PC-3 (cell line): ENCODE results near the gene COL8A2. TPM values are rescaled to one million over a fixed set of nuclear protein-coding genes. Genes with fewer than 3 reads are reported as not detected.

Experiments used
- ATAC-seq: fragments of 200-7000 bp; cut with Tn5 transposase; 2 replicates; pipeline ENCODE4 v1.9.1; 2020; ENCODE audit warnings: mild to moderate bottlenecking, moderate library complexity
- BruUV-seq: library from RNA; stranded (reverse); fragments of 400-500 nt; replicated peaks from 2 replicates; lab custom pipeline; 2021; lab: Mats Ljungman, UMichigan
- CTCF ChIA-PET: fragments of 300-600 bp; sonication (Branson Sonifier 250); formaldehyde crosslinking; loops from one replicate; lab custom pipeline; 2022; ENCODE audit warnings: antibody characterized with exemption; lab: Charles Lee
- POLR2A ChIA-PET: fragments of 300-600 bp; sonication (Branson Sonifier 250); formaldehyde crosslinking; loops from one replicate; lab custom pipeline; 2022; ENCODE audit warnings: antibody characterized with exemption; ENCODE audit not compliant: unreplicated experiment; lab: Charles Lee
- DNase-seq: peaks from one replicate; pipeline ENCODE4 v3.0.0-alpha.2; 2015
- H2AFZ ChIP-seq: fragments of 300-600 bp; sonication (generic); 2 replicates; pipeline ENCODE4 v1.6.0; 2016; ENCODE audit warnings: antibody characterized with exemption, low read length
- H3F3A ChIP-seq: fragments of 300-600 bp; sonication (generic); one replicate; pipeline ENCODE4 v1.6.0; 2017; ENCODE audit warnings: antibody characterized with exemption, low read length, control low read depth, mild to moderate bottlenecking; ENCODE audit not compliant: unreplicated experiment
- H3K27ac ChIP-seq: fragments of 300-600 bp; sonication (generic); 2 replicates; pipeline ENCODE4 v1.5.1; 2016; ENCODE audit warnings: mild to moderate bottlenecking, low read length
- H3K27me3 ChIP-seq: fragments of 300-600 bp; sonication (generic); 2 replicates; pipeline ENCODE4 v1.6.1; 2016; ENCODE audit warnings: low read length, mixed read lengths
- H3K36me3 ChIP-seq: fragments of 300-600 bp; sonication (generic); 2 replicates; pipeline ENCODE4 v1.6.1; 2016; ENCODE audit warnings: low read depth, mixed run types, low read length, mixed read lengths
- H3K4me1 ChIP-seq: fragments of 300-600 bp; sonication (generic); 2 replicates; pipeline ENCODE4 v1.5.1; 2016; ENCODE audit warnings: low read length; ENCODE audit not compliant: insufficient read depth
- H3K4me2 ChIP-seq: fragments of 300-600 bp; sonication (generic); 2 replicates; pipeline ENCODE4 v1.6.0; 2016; ENCODE audit warnings: low read length
- H3K4me3 ChIP-seq: fragments of 300-600 bp; sonication (generic); 2 replicates; pipeline ENCODE4 v1.5.1; 2016; ENCODE audit warnings: mild to moderate bottlenecking, low read length, mixed read lengths
- H3K79me2 ChIP-seq: fragments of 300-600 bp; sonication (generic); 2 replicates; pipeline ENCODE4 v1.6.1; 2017; ENCODE audit warnings: low read length, mixed read lengths
- H3K9ac ChIP-seq: fragments of 300-600 bp; sonication (generic); 2 replicates; pipeline ENCODE4 v1.6.0; 2016; ENCODE audit warnings: mild to moderate bottlenecking, low read length
- H3K9me2 ChIP-seq: fragments of 300-600 bp; sonication (generic); replicated peaks from 2 replicates; pipeline ENCODE4 v1.6.1; 2016; ENCODE audit warnings: mixed run types, low read length, mixed read lengths
- H3K9me3 ChIP-seq: fragments of 300-600 bp; sonication (generic); 2 replicates; pipeline ENCODE4 v1.6.1; 2016; ENCODE audit warnings: low read length, mixed read lengths
- H4K20me1 ChIP-seq: fragments of 300-600 bp; sonication (generic); 2 replicates; pipeline ENCODE4 v1.6.1; 2016; ENCODE audit warnings: low read length, mixed read lengths
- EZH2 ChIP-seq: fragments of 300-600 bp; sonication (generic); IDR thresholded peaks from one replicate; pipeline ENCODE4 v1.6.1; 2017; ENCODE audit warnings: antibody characterized with exemption, mild to moderate bottlenecking, low read length; ENCODE audit not compliant: unreplicated experiment
- EZH2phosphoT487 ChIP-seq: fragments of 300-600 bp; sonication (generic); IDR thresholded peaks from 2 replicates; pipeline ENCODE4 v1.6.1; 2018; ENCODE audit warnings: mild to moderate bottlenecking, antibody characterized with exemption, low read length, borderline replicate concordance
- intact Hi-C: fragments of 100-400 bp; cut with micrococcal nuclease; formaldehyde crosslinking; loops from 2 replicates; pipeline ENCODE4 v1.9.0; 2023
- total RNA-seq: library from RNA; depleted of rRNA; stranded (reverse); fragments of >200 nt; gene quantifications from 2 replicates; pipeline ENCODE4 v1.2.3, GENCODE V29; 2014
- TF ChIP-seq, protein P1 (sequence below): fragments of 300-600 bp; sonication (generic); conservative IDR thresholded peaks from 2 replicates; pipeline ENCODE4 v1.5.1; 2017; ENCODE audit warnings: antibody characterized with exemption, low read depth, mild to moderate bottlenecking, low read length

Gene COL8A2
- total RNA-seq, 1 experiment from 2014 or later, result 0.26 TPM

- peaks cover 17% of the 10 kb centered on the region for H4K20me1 ChIP-seq
- peak; percentile 83 for DNase-seq
- ATAC-seq, result peak; percentile 78
- H3K79me2 ChIP-seq, result peaks cover 47% of the 10 kb centered on the region
- TSS peak; percentile 88 for BruUV-seq
- H3F3A ChIP-seq, result no peaks in the 10 kb centered on the region
- H3K4me1 ChIP-seq, result peaks cover 48% of the 10 kb centered on the region
- H2AFZ ChIP-seq, result peak within 1 kb of the TSS; percentile 92
- TF ChIP-seq EZH2phosphoT487 (no peak), EZH2 (no peak)
- TF ChIP-seq, protein P1, sequence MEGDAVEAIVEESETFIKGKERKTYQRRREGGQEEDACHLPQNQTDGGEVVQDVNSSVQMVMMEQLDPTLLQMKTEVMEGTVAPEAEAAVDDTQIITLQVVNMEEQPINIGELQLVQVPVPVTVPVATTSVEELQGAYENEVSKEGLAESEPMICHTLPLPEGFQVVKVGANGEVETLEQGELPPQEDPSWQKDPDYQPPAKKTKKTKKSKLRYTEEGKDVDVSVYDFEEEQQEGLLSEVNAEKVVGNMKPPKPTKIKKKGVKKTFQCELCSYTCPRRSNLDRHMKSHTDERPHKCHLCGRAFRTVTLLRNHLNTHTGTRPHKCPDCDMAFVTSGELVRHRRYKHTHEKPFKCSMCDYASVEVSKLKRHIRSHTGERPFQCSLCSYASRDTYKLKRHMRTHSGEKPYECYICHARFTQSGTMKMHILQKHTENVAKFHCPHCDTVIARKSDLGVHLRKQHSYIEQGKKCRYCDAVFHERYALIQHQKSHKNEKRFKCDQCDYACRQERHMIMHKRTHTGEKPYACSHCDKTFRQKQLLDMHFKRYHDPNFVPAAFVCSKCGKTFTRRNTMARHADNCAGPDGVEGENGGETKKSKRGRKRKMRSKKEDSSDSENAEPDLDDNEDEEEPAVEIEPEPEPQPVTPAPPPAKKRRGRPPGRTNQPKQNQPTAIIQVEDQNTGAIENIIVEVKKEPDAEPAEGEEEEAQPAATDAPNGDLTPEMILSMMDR, result no peak
- peak within 1 kb of the TSS; percentile 99 for H3K4me2 ChIP-seq
- H3K27me3 ChIP-seq, result no peaks in the 10 kb centered on the region
- H3K36me3 ChIP-seq, result no peaks in the 10 kb centered on the region; the same call in 1 of the 2 replicates
- intact Hi-C loops, result no loop called here
- CTCF ChIA-PET, result interaction anchor here (0.6 kb wide), 1 partner anchor 61 kb away, joined by 3 read pairs; no protein-coding TSS in a partner anchor
- H3K9me3 ChIP-seq, result no peaks in the 10 kb centered on the region
- POLR2A ChIA-PET, result interaction anchor here (0.7 kb wide), 1 partner anchor 231 kb away, joined by 7 read pairs; no protein-coding TSS in a partner anchor
- H3K4me3 ChIP-seq, result peak within 1 kb of the TSS; percentile 93
- H3K27ac ChIP-seq, result peak within 1 kb of the TSS; percentile 65
- peak within 1 kb of the TSS; percentile 94 for H3K9ac ChIP-seq
- no peaks in the 10 kb centered on the region for H3K9me2 ChIP-seq
These were observed 30.6 kb upstream of the COL8A2 start, which contains the start of gene MAP7D1 for GRCh38 chr1:36155408-36156328. Gene MAP7D1, plus strand, starts transcription at chr1:36156160. Its CDS starts 258 bp downstream, at chr1:36156418.

GRCh38 chr1:36154765-36155407 is 29.9 kb upstream of the COL8A2 start:
- intact Hi-C loops, result no loop called here
- CTCF ChIA-PET, result no interaction called here

More at GRCh38 chr1:36154765-36155407, 29.9 kb upstream of the COL8A2 start:
- peaks cover 17% of the 10 kb centered on the region for H4K20me1 ChIP-seq
- H3K4me3 ChIP-seq, result peak overlapping the region; percentile 93
- peak overlapping the region; percentile 92 for H2AFZ ChIP-seq
- peaks cover 39% of the 10 kb centered on the region for H3K79me2 ChIP-seq
- TF ChIP-seq, protein P1, result no peak
- TF ChIP-seq EZH2 (no peak), EZH2phosphoT487 (no peak)
- H3F3A ChIP-seq, result no peaks in the 10 kb centered on the region
- DNase-seq (no peak), ATAC-seq (no peak)
- peak overlapping the region; percentile 99 for H3K4me2 ChIP-seq
- no peaks in the 10 kb centered on the region for H3K9me2 ChIP-seq
- no TSS peak for BruUV-seq
- H3K27ac ChIP-seq, result peak overlapping the region; percentile 65
- peaks cover 48% of the 10 kb centered on the region for H3K4me1 ChIP-seq
- no peaks in the 10 kb centered on the region for H3K27me3 ChIP-seq
- H3K9ac ChIP-seq, result peak overlapping the region; percentile 94
- no peaks in the 10 kb centered on the region; the same call in 1 of the 2 replicates for H3K36me3 ChIP-seq
- no peaks in the 10 kb centered on the region for H3K9me3 ChIP-seq
- POLR2A ChIA-PET, result no interaction called here
